Measurements from ENCODE around the gene EXOC3L2.

GRCh38 chr19:45234089-45234869 lies 10.9 kb downstream of the EXOC3L2 start:
- TF ChIP-seq CTCF (IDR thresholded peaks at IDR 0.05; ENCODE audit: low read length) (no peak), EZH2 (optimal IDR thresholded peaks at IDR 0.05; ENCODE audit: low read depth, low read length) (no peak), EZH2phosphoT487 (IDR thresholded peaks at IDR 0.05; ENCODE audit: low read length) (no peak)
